K562 (cell line): ENCODE results near the gene HEPHL1. TPM values are rescaled to one million over a fixed set of nuclear protein-coding genes. Genes with fewer than 3 reads are reported as not detected.

Experiments used
- ATAC-seq: fragments of 200-7000 bp; cut with Tn5 transposase; 3 replicates; pipeline ENCODE4 v1.9.1; 2020; ENCODE audit warnings: moderate library complexity
- BruUV-seq: library from RNA; stranded (reverse); fragments of 400-500 nt; replicated peaks from 2 replicates; lab custom pipeline; 2021; lab: Mats Ljungman, UMichigan
- CTCF ChIA-PET: fragments of 300-600 bp; formaldehyde crosslinking; extraction: SDS; loops from one replicate; lab custom pipeline; 2021; ENCODE audit warnings: low intra/inter-chr PET ratio; lab: Yijun Ruan, JAX
- POLR2A ChIA-PET: fragments of 300-600, 350-650 bp; sonication (Branson Sonifier 250); formaldehyde crosslinking; extraction: SDS; loops from one replicate; lab custom pipeline; 2021; ENCODE audit warnings: antibody characterized with exemption, inconsistent platforms; lab: Yijun Ruan, JAX
- DNase-seq, 4 experiments: peaks; one replicate each; pipeline versions ENCODE4 v3.0.0 to v3.0.0-alpha.2; 2011 to 2018; ENCODE audit warnings: low spot score in 3 of 4, mixed read lengths in 3 of 4; ENCODE audit errors: extremely low read depth in 1 of 4
- FAIRE-seq: peaks from 2 replicates; lab custom pipeline; 2011; peaks lifted over from hg19 to GRCh38; lab: Jason Lieb, UNC
- H2AFZ ChIP-seq: 2 replicates; pipeline ENCODE4 v1.6.0; 2011; ENCODE audit warnings: low read depth, low read length, control low read depth, inconsistent platforms
- H3K27ac ChIP-seq: fragments of 200-600 bp; 3 replicates; pipeline ENCODE4 v1.8.0; 2011; ENCODE audit warnings: low read depth, mild to moderate bottlenecking, control low read depth, inconsistent platforms, low read length, moderate library complexity, mixed read lengths; ENCODE audit errors: extremely low read depth
- H3K27me3 ChIP-seq, 2 experiments: fragments of 300-600 bp in 1 of 2; 2 replicates in 1 of 2; 3 replicates in 1 of 2; pipeline versions ENCODE4 v1.6.0 to v1.8.0; 2011; ENCODE audit warnings: inconsistent platforms in 2 of 2, low read length in 2 of 2, mild to moderate bottlenecking in 1 of 2, mixed read lengths in 1 of 2, moderate library complexity in 1 of 2; ENCODE audit not compliant: control insufficient read depth in 2 of 2, insufficient read depth in 2 of 2
- H3K36me3 ChIP-seq: fragments of 300-600 bp; 3 replicates; pipeline ENCODE4 v1.8.0; 2011; ENCODE audit warnings: mild to moderate bottlenecking, low read length, inconsistent platforms; ENCODE audit not compliant: control insufficient read depth, insufficient read depth
- H3K4me1 ChIP-seq, 2 experiments: fragments of 200-600 bp in 1 of 2; replicated peaks in 1 of 2; 2 replicates in 1 of 2; 3 replicates in 1 of 2; pipeline versions ENCODE4 v1.5.1 to v1.8.0; 2011; ENCODE audit warnings: inconsistent platforms in 2 of 2, low read length in 2 of 2, mild to moderate bottlenecking in 1 of 2, mixed read lengths in 1 of 2, moderate library complexity in 1 of 2; ENCODE audit not compliant: control insufficient read depth in 2 of 2, insufficient read depth in 2 of 2
- H3K4me2 ChIP-seq: 2 replicates; pipeline ENCODE4 v1.6.1; 2011; ENCODE audit warnings: low read length, control low read depth, inconsistent platforms, mixed read lengths; ENCODE audit not compliant: insufficient read depth
- H3K4me3 ChIP-seq: fragments of 200-600 bp; sonication (generic), shearing (Covaris generic); 2 replicates; pipeline ENCODE4 v1.5.1; 2016; ENCODE audit warnings: control low read depth, inconsistent platforms
- H3K79me2 ChIP-seq: fragments of 200-600 bp; 3 replicates; pipeline ENCODE4 v1.8.0; 2011; ENCODE audit warnings: low read length, inconsistent platforms; ENCODE audit not compliant: control insufficient read depth, insufficient read depth
- H3K9ac ChIP-seq, 2 experiments: 2 replicates each; pipeline versions ENCODE4 v1.6.0 to v1.6.1; 2011; ENCODE audit warnings: low read depth in 2 of 2, low read length in 2 of 2, control low read depth in 1 of 2, inconsistent platforms in 1 of 2, mild to moderate bottlenecking in 1 of 2, mixed read lengths in 1 of 2; ENCODE audit not compliant: insufficient read depth in 1 of 2
- H3K9me1 ChIP-seq: one replicate; pipeline ENCODE4 v1.6.0; 2011; ENCODE audit warnings: inconsistent platforms, mild to moderate bottlenecking, low read length, moderate library complexity; ENCODE audit not compliant: control insufficient read depth, insufficient read depth
- H3K9me3 ChIP-seq: replicated peaks from 2 replicates; pipeline ENCODE4 v1.5.1; 2011; ENCODE audit warnings: low read depth, low read length, inconsistent platforms; ENCODE audit not compliant: control insufficient read depth, insufficient read depth
- H4K20me1 ChIP-seq: replicated peaks from 2 replicates; pipeline ENCODE4 v1.6.1; 2011; ENCODE audit warnings: low read length, inconsistent platforms, mixed read lengths; ENCODE audit not compliant: control insufficient read depth, insufficient read depth
- C11orf30 ChIP-seq: fragments of 450-650 bp; IDR thresholded peaks from 2 replicates; pipeline ENCODE4 v1.6.1; 2016; ENCODE audit warnings: low read depth, mild to moderate bottlenecking
- CBFA2T3 ChIP-seq: fragments of 450-650 bp; IDR thresholded peaks from 2 replicates; pipeline ENCODE4 v1.6.1; 2017
- CREB1 ChIP-seq, 2 experiments: sonication (generic) in 1 of 2; formaldehyde crosslinking in 1 of 2; IDR thresholded peaks; 2 replicates each; pipeline versions ENCODE4 v1.6.1 to v1.8.0; 2012 to 2022; ENCODE audit warnings: inconsistent platforms in 1 of 2, mild to moderate bottlenecking in 1 of 2, missing genetic modification reagents in 1 of 2, moderate library complexity in 1 of 2
- DPF2 ChIP-seq: fragments of 450-650 bp; IDR thresholded peaks from 2 replicates; pipeline ENCODE4 v1.6.1; 2016
- FOSL1 ChIP-seq: fragments of 200-800 bp; sonication (Bioruptor generic); conservative IDR thresholded peaks from 2 replicates; pipeline ENCODE4 v1.6.1; 2016; ENCODE audit warnings: missing genetic modification characterization, missing compliant biosample characterization
- GATA2 ChIP-seq: sonication (generic); formaldehyde crosslinking; IDR thresholded peaks from 2 replicates; pipeline ENCODE4 v1.4.0; 2020; ENCODE audit warnings: mild to moderate bottlenecking, missing genetic modification reagents
- HMBOX1 ChIP-seq: sonication (generic); IDR thresholded peaks from 2 replicates; pipeline ENCODE4 v1.6.1; 2016
- MYNN ChIP-seq, 2 experiments: sonication (generic); formaldehyde crosslinking in 1 of 2; IDR thresholded peaks; 2 replicates each; pipeline versions ENCODE4 v1.5.0 to v1.6.1; 2016 to 2020; ENCODE audit warnings: antibody characterized with exemption in 1 of 2, missing genetic modification reagents in 1 of 2
- NCOR1 ChIP-seq: fragments of 450-650 bp; IDR thresholded peaks from 2 replicates; pipeline ENCODE4 v1.6.1; 2016; ENCODE audit warnings: mild to moderate bottlenecking, moderate library complexity
- NFIC ChIP-seq: fragments of 450-650 bp; IDR thresholded peaks from 2 replicates; pipeline ENCODE4 v1.6.1; 2017; ENCODE audit warnings: mild to moderate bottlenecking, inconsistent platforms
- POLR2A ChIP-seq: fragments of 450-650 bp; conservative IDR thresholded peaks from 2 replicates; pipeline ENCODE4 v1.6.1; 2016
- POU5F1 ChIP-seq: fragments of 150-350 bp; IDR thresholded peaks from 2 replicates; pipeline ENCODE4 v1.6.1; 2014; ENCODE audit warnings: borderline replicate concordance, low read length, low read depth, mild to moderate bottlenecking; ENCODE audit not compliant: partially characterized antibody
- STAG1 ChIP-seq: sonication (generic); formaldehyde crosslinking; IDR thresholded peaks from 2 replicates; pipeline ENCODE4 v1.5.0; 2020; ENCODE audit warnings: missing genetic modification reagents, borderline replicate concordance
- TCF3 ChIP-seq: sonication (generic); formaldehyde crosslinking; IDR thresholded peaks from 2 replicates; pipeline ENCODE4 v1.4.0; 2020; ENCODE audit warnings: mild to moderate bottlenecking, missing genetic modification reagents
- TEAD4 ChIP-seq, 2 experiments: sonication (generic) in 1 of 2; formaldehyde crosslinking in 1 of 2; IDR thresholded peaks; 2 replicates each; pipeline versions ENCODE4 v1.6.1 to v1.8.0; 2012 to 2022; ENCODE audit warnings: borderline replicate concordance in 1 of 2, inconsistent platforms in 1 of 2, low read length in 1 of 2, mild to moderate bottlenecking in 1 of 2, missing genetic modification reagents in 1 of 2
- ZNF583 ChIP-seq: fragments of 250-450 bp; sonication (Bioruptor Pico); IDR thresholded peaks from 2 replicates; pipeline ENCODE4 v1.4.0; 2020
- WGBS: fragments of 100-300 bp; shearing (Covaris generic); methylation state at CpG from one replicate; pipeline ENCODE4 v1.1.6; 2016; ENCODE audit warnings: low coverage, mixed read lengths; ENCODE audit not compliant: insufficient coverage; ENCODE audit errors: missing lambda C conversion rate; 5-methylcytosine and 5-hydroxymethylcytosine counted together
- in situ Hi-C: fragments of 300-500 bp; cut with MboI; formaldehyde crosslinking; loops from 4 replicates; pipeline ENCODE4 v1.15.0; 2018; ENCODE audit warnings: inconsistent platforms, mixed read lengths
- intact Hi-C: fragments of 100-400 bp; cut with micrococcal nuclease; formaldehyde crosslinking; loops from 2 replicates; pipeline ENCODE4 v1.14.2; 2022
- polyA plus RNA-seq, 8 experiments: library from polyadenylated mRNA; depleted of rRNA in 4 of 8; stranded (reverse) in 5 of 8; unstranded in 3 of 8; fragments of >200 nt; fragmentation: Nextera tagmentation in 2 of 8; fragmentation: Illumina TruSeq in 1 of 8; extraction: Ambion mirVana in 2 of 8; extraction: Trizol in 1 of 8; gene quantifications; 2 replicates each; pipeline versions ENCODE4 v1.2.1 to v1.2.3, GENCODE V29; 2011 to 2014; ENCODE audit warnings: inconsistent platforms in 1 of 8, missing spikeins in 1 of 8
- total RNA-seq, 7 experiments: library from RNA; depleted of rRNA in 6 of 7; stranded (reverse); fragments of >200 nt in 6 of 7; fragmentation: Illumina TruSeq in 2 of 7; extraction: Trizol in 2 of 7; gene quantifications; 2 replicates each; pipeline versions ENCODE4 v1.2.1 to v1.2.3, GENCODE V29; 2011 to 2021; ENCODE audit warnings: low replicate concordance in 1 of 7
- TF ChIP-seq, protein P1 (sequence below): fragments of 450-650 bp; formaldehyde crosslinking; IDR thresholded peaks from 2 replicates; pipeline ENCODE4 v1.4.0; 2020; ENCODE audit warnings: mild to moderate bottlenecking, moderate library complexity
- TF ChIP-seq, protein P2 (sequence below): fragments of 250-450 bp; sonication (Bioruptor Pico); IDR thresholded peaks from 2 replicates; pipeline ENCODE4 v1.8.0; 2022; ENCODE audit warnings: inconsistent platforms

Gene HEPHL1
- total and polyA plus RNA-seq, 9 of the 15 experiments (the other 6 are each of a cell fraction or from before 2014, with no cell fraction given): 0.01 TPM; not detected in 8

GRCh38 chr11:94134651-94135512 is 113.7 kb downstream of the HEPHL1 start:
- POLR2A ChIA-PET: interaction anchor here (0.8 to 2.1 kb wide), 4 partner anchors 9 to 239 kb away, joined by 3 to 7 read pairs (median 5); no protein-coding TSS in a partner anchor
- in situ Hi-C loops (no loop called here), intact Hi-C loops (no loop called here)
- Histone ChIP-seq H3K9me1 (no peaks in the 10 kb centered on the region), H3K4me3 (no peak overlapping the region), H3K9ac (peak overlapping the region; percentile 43 to 58; a peak in 3 of 4 replicates), H2AFZ (no peak overlapping the region), H3K79me2 (peaks cover 91% of the 10 kb centered on the region), H3K27ac (peak overlapping the region; percentile 75; the same call in 2 of the 3 replicates), H3K27me3 (no peaks in the 10 kb centered on the region), H3K4me2 (peak overlapping the region; percentile 20), H3K36me3 (no peaks in the 10 kb centered on the region; the same call in 2 of the 3 replicates), H4K20me1 (peaks cover 19% of the 10 kb centered on the region), H3K4me1 (peaks cover 33 to 56% of the 10 kb centered on the region in 2 experiments), H3K9me3 (no peaks in the 10 kb centered on the region)
- no TSS peak for BruUV-seq
- ATAC-seq (peak; percentile 61), DNase-seq (peak in 2 of 4 experiments; percentile 47 to 76), FAIRE-seq (peak; percentile 75)
- CTCF ChIA-PET: no interaction called here
- WGBS: 37% methylated on average over 9 of the region's 10 CpGs
- no peak for TF ChIP-seq ZNF583 (CRISPR knock-in tag)
- TF ChIP-seq MYNN (IDR thresholded peaks at IDR 0.05): peak; percentile 33; the same call in 1 of the 2 replicates
- TF ChIP-seq MYNN (CRISPR knock-in tag; IDR thresholded peaks at IDR 0.05): no peak
- TF ChIP-seq HMBOX1: peak; percentile 82
- TF ChIP-seq, protein P1, sequence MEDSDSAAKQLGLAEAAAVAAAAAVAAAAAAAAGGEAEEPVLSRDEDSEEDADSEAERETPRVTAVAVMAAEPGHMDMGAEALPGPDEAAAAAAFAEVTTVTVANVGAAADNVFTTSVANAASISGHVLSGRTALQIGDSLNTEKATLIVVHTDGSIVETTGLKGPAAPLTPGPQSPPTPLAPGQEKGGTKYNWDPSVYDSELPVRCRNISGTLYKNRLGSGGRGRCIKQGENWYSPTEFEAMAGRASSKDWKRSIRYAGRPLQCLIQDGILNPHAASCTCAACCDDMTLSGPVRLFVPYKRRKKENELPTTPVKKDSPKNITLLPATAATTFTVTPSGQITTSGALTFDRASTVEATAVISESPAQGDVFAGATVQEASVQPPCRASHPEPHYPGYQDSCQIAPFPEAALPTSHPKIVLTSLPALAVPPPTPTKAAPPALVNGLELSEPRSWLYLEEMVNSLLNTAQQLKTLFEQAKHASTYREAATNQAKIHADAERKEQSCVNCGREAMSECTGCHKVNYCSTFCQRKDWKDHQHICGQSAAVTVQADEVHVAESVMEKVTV (CRISPR knock-in tag): no peak
- peak; percentile 62 for TF ChIP-seq TCF3 (CRISPR knock-in tag)
- TF ChIP-seq FOSL1: peak; percentile 62
- peak; percentile 16; the same call in 1 of the 2 replicates for TF ChIP-seq GATA2 (CRISPR knock-in tag)
- TF ChIP-seq CBFA2T3: peak; percentile 79
- TF ChIP-seq, protein P2, sequence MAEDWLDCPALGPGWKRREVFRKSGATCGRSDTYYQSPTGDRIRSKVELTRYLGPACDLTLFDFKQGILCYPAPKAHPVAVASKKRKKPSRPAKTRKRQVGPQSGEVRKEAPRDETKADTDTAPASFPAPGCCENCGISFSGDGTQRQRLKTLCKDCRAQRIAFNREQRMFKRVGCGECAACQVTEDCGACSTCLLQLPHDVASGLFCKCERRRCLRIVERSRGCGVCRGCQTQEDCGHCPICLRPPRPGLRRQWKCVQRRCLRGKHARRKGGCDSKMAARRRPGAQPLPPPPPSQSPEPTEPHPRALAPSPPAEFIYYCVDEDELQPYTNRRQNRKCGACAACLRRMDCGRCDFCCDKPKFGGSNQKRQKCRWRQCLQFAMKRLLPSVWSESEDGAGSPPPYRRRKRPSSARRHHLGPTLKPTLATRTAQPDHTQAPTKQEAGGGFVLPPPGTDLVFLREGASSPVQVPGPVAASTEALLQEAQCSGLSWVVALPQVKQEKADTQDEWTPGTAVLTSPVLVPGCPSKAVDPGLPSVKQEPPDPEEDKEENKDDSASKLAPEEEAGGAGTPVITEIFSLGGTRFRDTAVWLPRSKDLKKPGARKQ (CRISPR knock-in tag): no peak
- TF ChIP-seq POU5F1: no peak
- peak; percentile 63 for TF ChIP-seq NFIC
- TF ChIP-seq CREB1 (IDR thresholded peaks at IDR 0.05): 0 out of 2 replicates have a peak, but pooled peaks have one; percentile 19
- TF ChIP-seq CREB1 (CRISPR knock-in tag; IDR thresholded peaks at IDR 0.05): no peak
- TF ChIP-seq TEAD4 (IDR thresholded peaks at IDR 0.05; ENCODE audit: low read length): peak; percentile 50; the same call in 1 of the 2 replicates
- no peak for TF ChIP-seq TEAD4 (CRISPR knock-in tag; IDR thresholded peaks at IDR 0.05; ENCODE audit: borderline replicate concordance)
- no peak for TF ChIP-seq POLR2A
- TF ChIP-seq DPF2: peak; percentile 58
- TF ChIP-seq STAG1: no peak
- 0 out of 2 replicates have a peak, but pooled peaks have one; percentile 34 for TF ChIP-seq NCOR1
- no peak for TF ChIP-seq C11orf30
